Measurements from ENCODE around the gene RPS6KA3.
A peak's percentile ranks its signal among the peaks of the same experiment; 100 is the strongest.
"Not testable (repeated sequence)": the region's sequence is repeated elsewhere in the genome, so short reads cannot be mapped to it uniquely, and the experiment has no call there.

The RPS6KA3 gene

DNA sequence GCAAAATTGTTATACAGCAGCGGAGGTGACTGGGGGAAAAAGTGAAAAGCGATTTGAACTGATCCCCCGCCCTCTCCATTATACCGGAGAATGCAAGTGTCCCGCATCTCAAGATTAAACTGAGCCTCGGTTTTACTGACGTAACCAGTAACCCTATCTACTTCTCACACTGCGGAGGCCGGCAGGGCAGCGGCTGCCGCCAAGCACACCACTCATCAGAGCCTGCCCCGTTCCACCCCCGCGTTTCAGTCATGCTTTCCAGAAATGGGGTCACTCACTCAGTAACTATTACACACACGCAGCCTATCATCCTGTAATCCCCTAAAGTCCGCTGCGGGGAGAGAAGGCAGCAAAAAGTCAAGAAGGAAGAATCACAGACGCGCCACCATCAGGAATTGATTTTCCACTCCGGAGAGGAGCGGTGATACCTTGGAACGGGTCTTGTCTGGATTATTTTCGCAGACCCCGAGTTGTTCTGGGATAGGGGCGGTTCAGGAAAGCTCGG lies 1.4 kb downstream of the RPS6KA3 start:
- peak; percentile 38 for DNase-seq (ENCODE audit: low spot score)

DNA sequence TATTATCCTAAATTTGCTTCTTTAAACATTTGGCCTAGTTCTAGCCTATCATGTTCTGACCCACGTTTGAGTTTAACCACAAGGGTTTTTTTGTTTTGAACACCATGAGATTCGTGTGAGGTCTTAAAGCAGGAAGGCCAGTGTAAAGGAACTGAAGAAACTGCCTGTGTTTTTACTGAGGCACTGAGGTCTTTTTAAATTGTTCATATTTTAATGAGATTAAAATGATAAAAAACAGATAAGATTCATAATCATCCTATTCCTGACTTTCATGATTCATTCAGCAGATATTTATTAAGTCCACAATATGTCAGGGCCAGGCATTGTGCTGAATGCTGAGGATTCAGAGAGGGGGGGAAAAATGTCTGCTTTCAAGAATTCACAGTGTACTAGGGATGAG lies 3.2 kb downstream of the RPS6KA3 start:
- DNase-seq (ENCODE audit: low spot score) = no peak

DNA sequence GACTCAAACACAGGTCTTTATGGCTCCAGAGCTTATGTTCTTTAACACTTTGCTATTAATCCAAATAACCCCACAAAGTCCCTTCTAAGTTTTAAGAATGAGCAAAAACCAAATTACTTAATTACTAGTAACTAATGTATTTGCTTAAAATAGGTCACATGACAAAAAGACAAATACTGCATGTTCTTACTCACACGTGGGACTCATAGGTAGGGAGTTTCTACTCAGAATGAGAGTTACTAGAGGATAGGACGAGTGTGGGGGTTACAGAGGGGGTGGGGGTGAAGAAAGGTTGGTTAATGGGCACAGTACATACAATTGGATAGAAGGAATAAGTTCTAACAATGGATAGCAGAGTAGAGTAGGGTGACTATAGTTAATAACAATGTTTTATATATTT lies 5.8 kb downstream of the RPS6KA3 start:
- no peak for DNase-seq (ENCODE audit: low spot score)

- no peak for DNase-seq (ENCODE audit: low spot score)
Observed at GRCh38 chrX:20254712-20255299, 11.9 kb downstream of the RPS6KA3 start.

GRCh38 chrX:20253232-20253543 lies 13.5 kb downstream of the RPS6KA3 start:
- no peak for DNase-seq (ENCODE audit: low spot score)

- DNase-seq (ENCODE audit: low spot score) = peak; percentile 26
Observed at GRCh38 chrX:20252381-20253231, 14.1 kb downstream of the RPS6KA3 start.

GRCh38 chrX:20251691-20252090 lies 15.0 kb downstream of the RPS6KA3 start:
- DNase-seq (ENCODE audit: low spot score) = no peak

DNA sequence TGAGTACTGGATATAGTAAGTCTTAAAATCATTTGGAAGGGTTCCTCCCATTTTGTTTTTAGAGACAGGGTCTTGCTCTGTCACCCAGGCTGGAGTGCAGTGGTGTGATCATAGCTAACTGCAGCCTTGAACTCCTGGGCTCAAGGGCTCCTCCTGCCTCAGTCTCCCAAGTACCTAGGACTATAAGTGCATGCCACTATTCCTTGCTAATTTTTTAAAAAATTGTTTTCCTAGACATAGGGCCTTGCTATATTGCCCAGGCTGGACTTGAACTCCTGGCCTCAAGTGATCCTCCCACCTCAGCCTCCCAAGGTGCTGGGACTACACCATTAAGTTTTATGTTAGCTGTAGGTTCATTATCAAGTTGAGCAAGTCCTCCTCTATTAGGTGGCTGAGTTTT lies 16.6 kb downstream of the RPS6KA3 start:
- not testable (repeated sequence) for DNase-seq (ENCODE audit: low spot score)

GRCh38 chrX:20248592-20249192 lies 18.0 kb downstream of the RPS6KA3 start:
- DNase-seq (ENCODE audit: low spot score) = no peak

- DNase-seq (ENCODE audit: low spot score) = no peak
Observed at GRCh38 chrX:20244931-20245330, 21.8 kb downstream of the RPS6KA3 start.

DNA sequence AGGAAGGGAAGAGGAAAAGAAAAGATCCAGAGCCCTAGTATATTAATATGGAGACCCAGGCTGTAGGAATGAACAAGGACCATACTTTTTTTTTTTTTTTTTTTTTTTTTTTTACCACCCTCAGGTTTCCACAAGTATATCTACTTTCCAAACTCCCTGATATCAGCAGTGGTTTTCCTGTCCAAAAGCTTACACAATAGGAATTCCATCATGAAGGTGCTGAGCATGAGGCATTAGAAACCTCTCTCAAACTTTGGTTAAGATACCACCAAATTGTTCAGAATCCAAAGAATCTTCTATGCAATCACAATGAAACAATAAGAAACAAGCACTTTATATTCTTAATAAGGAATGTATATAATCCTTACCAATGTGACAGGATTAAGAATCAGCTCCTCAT lies 26.5 kb downstream of the RPS6KA3 start:
- no peak for DNase-seq (ENCODE audit: low spot score)

DNA sequence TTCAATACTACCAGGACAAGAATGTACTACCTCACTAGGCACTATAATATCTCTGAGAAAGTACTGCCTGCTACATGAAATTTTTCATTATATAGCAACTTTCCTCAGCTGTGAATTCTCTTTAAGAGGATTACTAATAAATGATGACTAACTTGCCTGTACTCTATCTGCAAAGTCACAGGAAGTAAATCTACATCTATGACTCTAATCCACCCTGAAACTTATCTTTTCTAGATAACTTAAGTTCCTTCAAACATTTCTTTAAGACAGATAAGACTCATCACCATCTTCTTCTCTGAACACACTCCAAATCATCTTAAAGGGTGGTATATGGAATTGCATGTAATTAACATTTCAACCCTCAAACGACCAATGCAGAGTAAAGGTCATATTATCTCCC lies 28.8 kb downstream of the RPS6KA3 start:
- no peak for DNase-seq (ENCODE audit: low spot score)

- no peak for DNase-seq (ENCODE audit: low spot score)
Observed at GRCh38 chrX:20235755-20236154, 31.0 kb downstream of the RPS6KA3 start.

GRCh38 chrX:20233336-20233735 lies 33.4 kb downstream of the RPS6KA3 start:
- no peak for DNase-seq (ENCODE audit: low spot score)

DNA sequence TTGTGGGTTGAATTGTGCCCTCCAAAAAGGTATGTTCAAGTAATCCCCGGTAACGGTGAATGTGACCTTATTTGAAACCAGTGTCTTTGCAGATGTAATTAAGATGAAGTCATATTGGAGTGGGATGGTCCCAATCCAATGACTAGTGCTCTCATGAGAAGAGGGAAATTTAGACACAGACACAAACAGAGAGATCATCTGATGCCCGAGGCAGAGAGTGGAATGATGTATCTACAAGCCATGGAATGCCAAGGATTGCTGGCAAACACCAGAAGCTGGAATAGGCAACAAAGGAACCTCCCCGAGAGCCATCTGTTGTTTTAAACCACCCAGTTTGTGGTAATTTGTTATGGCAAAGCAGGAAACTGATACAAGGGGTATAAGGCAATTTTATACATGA lies 35.1 kb downstream of the RPS6KA3 start:
- no peak for DNase-seq (ENCODE audit: low spot score)

DNA sequence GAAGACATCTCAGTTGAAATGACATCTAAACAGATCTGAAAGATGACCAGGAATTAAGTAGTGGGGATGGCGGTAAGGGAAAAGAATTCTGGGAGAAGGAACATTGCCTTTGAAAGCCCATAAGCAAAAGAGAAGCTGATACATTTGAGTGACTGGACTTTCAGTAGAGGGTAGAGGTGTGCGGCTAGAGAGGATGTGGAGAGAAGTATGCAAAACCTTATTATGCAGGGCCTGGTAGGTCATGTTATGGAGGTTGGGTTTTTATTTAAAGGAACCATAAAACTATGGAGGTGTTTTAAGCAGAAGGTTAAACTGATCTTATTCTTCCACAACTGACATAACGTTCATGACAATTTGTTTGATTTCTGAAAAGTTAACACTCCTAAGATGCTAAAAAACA lies 36.3 kb downstream of the RPS6KA3 start:
- no peak for DNase-seq (ENCODE audit: low spot score)

DNA sequence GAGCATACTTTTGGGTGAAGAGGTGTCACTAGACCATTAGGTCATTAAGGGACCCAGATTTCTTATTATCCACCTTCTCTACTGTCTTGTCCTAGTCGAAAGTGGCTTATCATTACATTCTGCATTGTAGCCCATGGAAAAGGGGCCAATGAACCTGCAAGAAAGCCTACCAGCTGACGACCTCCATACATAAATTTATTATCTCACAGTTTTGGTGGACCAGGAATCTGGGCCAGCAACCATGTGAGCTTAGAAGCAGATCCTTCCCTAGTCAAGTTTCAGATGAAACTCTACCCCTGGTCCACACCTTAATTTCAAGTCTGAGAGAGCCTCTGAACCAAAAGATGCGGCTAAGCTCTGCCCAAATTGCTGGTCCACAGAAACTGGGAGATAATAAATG lies 37.6 kb downstream of the RPS6KA3 start:
- DNase-seq (ENCODE audit: low spot score) = no peak

- no peak for DNase-seq (ENCODE audit: low spot score)
Observed at GRCh38 chrX:20228245-20228644, 38.5 kb downstream of the RPS6KA3 start.

DNA sequence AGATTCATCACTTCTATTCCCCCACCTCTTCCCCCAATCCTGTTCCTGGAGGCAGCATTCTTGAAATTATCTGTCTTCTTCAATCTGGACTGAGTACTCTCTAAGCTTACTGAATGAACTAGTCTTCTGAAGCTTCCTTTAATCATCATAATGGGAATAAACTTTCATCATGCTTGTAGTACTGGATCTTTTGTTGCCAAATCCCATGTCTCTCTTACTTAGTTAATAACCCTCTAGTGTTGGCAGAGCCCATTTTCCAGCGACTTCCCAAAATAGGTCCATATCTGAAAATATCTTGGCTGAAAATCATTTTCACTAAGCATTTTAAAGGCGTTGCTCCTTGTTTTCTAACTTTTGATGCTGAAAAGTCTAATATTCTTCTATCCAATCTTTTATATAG lies 39.6 kb downstream of the RPS6KA3 start:
- DNase-seq (ENCODE audit: low spot score) = no peak

- no peak for DNase-seq (ENCODE audit: low spot score)
Observed at GRCh38 chrX:20225488-20225833, 41.2 kb downstream of the RPS6KA3 start.

DNA sequence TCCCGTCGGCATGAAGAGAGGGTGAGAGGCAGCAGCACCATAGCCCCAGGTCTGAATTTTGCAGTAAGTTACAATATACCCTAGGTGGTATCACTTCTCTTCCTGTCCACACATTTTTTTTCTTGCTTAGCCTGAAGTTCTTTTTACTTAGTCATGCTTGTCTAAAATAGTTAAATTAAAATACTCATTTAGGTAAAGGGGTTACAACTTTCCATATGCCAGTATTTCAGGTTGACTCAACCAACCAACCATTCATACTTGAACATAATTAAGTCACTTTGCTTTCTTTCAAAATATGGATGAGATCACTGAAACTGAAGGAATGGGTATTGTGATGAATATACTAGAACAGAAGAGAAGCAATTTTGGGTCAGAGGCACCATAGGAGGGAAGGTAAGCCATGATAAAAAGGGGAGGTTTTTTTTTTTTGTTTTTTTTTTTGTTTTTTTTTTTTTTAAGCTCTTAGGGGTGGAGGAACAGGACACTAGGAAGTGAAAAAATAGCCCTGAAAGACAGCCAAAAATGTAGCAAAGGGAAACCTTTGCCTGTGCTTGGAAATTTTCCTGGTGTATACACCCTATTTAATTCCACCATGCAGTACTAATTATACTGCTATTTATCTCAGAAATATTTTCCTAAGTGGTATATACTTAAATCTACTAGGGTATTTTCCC lies 41.8 kb downstream of the RPS6KA3 start:
- DNase-seq (ENCODE audit: low spot score) = no peak

DNA sequence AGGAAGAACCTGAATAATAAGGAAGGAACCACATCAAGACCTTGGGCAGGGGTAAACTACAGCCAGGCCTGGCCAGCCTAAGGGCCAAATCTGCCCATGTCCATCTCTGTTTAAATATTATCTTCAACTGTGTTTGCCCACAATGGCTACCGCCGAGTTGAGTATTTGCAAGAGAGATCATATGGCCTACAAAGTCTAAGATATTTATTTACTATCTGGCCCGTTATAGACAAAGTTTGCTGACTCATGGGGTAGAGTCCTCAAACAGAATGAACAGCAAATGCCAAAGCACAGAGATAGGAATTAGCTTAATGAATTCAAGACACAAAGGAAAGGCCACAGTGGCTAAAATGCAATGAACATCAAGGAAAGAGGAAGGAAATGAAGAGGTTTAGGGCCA lies 44.8 kb downstream of the RPS6KA3 start:
- no peak for DNase-seq (ENCODE audit: low spot score)
